ENCODE results near the gene KAT7.

DNA sequence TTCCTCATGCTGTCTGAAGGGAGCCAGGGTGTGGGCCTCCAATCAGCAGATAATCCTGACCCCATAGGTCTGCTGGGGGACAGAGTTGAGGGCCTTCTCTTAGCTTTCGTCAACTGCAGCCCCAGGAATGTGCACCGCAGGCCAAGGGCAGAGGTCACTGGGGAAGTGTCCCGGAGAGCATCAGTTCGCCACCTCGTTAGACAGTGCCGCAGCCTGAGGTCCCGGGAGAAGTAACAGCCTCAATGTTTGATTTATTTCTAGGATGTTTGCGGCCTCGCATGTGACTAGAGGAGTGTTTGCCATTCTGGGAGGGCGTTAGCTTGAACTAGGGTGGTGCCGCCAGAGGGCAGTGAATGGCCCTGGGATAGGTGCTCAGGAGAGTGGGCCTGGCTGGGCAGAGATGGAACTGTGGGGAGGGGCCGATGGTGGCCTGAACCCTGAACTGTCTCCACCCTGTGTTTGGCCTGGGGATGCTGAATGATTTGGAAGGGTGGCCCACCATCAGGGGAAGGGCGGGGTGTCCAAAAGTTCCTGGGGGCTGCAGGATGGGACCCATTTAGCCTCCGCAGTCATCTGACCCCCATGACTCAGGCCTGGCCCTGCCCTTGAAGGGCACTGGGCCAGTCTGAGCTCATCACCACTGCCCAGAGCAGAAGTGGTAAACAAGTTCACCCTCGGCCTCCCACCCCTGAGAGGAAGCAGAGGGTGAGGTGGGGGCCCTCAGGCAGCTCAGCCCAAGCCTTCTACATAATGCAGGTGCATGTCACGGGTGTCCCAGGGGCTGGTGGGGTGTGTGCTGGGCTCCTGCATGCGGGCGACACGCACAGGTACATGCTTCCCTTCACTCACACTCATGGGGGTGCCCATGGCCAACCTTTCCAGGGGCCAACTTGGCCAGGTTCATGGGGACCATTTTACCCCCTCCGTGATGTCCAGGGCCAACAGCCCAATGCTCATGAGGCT, 71.8 kb downstream of the KAT7 start:
- TF ChIP-seq, protein P1, sequence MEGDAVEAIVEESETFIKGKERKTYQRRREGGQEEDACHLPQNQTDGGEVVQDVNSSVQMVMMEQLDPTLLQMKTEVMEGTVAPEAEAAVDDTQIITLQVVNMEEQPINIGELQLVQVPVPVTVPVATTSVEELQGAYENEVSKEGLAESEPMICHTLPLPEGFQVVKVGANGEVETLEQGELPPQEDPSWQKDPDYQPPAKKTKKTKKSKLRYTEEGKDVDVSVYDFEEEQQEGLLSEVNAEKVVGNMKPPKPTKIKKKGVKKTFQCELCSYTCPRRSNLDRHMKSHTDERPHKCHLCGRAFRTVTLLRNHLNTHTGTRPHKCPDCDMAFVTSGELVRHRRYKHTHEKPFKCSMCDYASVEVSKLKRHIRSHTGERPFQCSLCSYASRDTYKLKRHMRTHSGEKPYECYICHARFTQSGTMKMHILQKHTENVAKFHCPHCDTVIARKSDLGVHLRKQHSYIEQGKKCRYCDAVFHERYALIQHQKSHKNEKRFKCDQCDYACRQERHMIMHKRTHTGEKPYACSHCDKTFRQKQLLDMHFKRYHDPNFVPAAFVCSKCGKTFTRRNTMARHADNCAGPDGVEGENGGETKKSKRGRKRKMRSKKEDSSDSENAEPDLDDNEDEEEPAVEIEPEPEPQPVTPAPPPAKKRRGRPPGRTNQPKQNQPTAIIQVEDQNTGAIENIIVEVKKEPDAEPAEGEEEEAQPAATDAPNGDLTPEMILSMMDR (IDR thresholded peaks at IDR 0.05; ENCODE audit: insufficient read depth, low read length) = no peak
- no peak for TF ChIP-seq POLR2AphosphoS5 (IDR thresholded peaks at IDR 0.05; ENCODE audit: low read depth)
